GM20431 (cell line): ENCODE measurements around the gene ZFX.
"Not testable (repeated sequence)": the region's sequence is repeated elsewhere in the genome, so short reads cannot be mapped to it uniquely, and the experiment has no call there.

Experiments used
- in situ Hi-C: fragments of 300-500 bp; cut with MseI, MboI; formaldehyde crosslinking; loops from one replicate; pipeline ENCODE4 v1.15.0; 2020; ENCODE audit warnings: low sequenced_read_pairs; ENCODE audit not compliant: unreplicated experiment

ZFX gene

GRCh38 chrX:24150898-24151297, 1.4 kb downstream of the ZFX start:
- in situ Hi-C loops, result no loop called here

DNA sequence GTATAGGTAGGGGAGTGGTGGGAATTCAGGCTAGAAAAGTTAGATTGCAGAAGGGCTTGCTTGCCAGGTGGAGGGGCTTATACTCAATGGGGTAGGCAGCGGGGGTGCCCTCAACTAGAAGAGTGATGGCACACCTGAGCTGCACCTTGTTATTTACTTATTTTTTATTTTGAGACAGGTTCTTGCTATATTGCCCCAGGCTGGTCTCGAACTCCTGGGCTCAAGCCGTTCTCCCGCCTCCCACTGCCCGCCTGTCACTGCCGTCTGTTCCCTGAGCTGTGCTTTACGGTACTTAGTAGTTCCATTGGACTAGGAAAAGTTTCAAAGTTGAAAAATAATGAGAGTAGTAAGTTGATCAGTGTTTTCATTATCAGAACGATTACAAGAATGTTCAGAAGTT, 2.0 kb downstream of the ZFX start:
- in situ Hi-C loops, result no loop called here

- in situ Hi-C loops, result no loop called here
These were observed 3.8 kb downstream of the ZFX start for GRCh38 chrX:24153178-24153795.

- in situ Hi-C loops, result no loop called here
These were observed 4.3 kb downstream of the ZFX start for GRCh38 chrX:24153796-24154189.

- in situ Hi-C loops, result no loop called here
These were observed 5.0 kb downstream of the ZFX start for GRCh38 chrX:24154490-24155034.

DNA sequence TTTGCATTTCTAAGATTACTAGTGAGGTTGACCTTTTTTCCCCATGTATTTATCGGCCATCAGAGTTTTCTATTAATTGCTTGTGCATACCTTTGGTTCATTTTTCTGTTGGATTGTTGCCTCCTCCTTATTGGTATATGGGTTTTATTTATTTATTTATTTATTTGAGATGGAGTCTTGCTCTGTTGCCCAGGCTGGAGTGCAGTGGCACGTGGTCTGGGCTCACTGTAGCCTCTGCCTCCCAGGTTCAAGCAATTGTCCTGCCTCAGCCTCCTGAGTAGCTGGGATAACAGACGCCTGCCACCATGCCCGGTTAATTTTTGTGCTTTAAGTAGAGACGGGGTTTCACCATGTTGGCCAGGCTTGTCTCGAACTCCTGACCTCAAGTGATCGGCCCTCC, 6.2 kb downstream of the ZFX start:
- in situ Hi-C loops, result not testable (repeated sequence)

DNA sequence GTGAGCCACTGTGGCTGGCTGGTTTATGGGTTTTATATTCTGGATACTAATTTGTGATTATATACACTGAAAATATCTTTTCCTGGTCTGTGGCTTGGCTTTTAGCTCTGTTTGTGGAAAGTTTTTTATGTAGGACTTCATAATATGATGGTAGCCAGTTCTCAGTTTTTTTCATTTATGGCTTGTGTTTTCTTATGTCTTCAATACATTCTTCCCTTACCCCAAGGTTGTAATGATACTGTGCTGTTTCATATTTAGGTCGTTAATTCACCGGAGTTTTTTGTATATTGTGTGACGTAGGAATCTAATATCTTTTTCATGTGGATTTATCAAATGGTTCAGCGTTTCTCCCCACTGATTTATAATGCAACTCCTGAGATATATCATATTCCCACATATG, 6.6 kb downstream of the ZFX start:
- in situ Hi-C loops, result no loop called here

DNA sequence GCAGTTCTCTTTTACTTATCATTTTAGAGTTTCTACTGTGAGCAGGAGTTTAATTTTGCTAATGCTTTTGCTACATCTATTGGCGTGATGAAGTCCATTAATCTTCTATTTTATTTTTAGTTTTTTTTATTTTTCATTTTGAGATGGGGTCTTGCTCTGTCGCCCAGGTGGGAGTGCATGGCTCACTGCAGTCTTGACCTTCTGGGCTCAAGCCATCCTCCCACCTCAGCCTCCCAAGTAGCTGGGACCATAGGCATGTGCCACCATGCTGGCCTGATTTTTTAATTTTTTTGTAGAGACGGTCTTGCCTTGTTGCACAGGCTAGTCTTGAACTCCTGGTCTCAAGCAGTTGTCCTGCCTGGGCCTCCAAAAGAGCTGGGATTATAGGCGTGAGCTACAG, 9.4 kb downstream of the ZFX start:
- in situ Hi-C loops, result no loop called here

DNA sequence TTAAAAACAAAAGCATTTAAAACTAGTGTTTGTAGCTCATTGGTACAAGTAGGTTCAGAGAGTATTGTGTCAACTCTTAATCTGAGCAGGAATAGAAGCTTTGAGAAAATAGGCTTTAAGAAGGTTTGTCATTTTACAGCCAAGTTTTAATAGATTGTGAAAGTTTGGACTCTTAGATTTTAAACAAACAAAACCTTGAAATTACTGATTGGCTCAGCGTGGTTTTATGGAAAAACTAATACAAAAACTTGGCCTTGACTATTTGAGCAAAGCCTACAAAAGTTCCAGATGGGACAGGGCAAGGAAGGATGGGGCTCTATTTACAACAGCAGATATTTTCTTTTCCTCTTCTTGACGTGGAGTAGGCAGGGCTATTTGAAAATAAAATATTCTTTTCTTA, 16.5 kb downstream of the ZFX start:
- in situ Hi-C loops, result no loop called here

DNA sequence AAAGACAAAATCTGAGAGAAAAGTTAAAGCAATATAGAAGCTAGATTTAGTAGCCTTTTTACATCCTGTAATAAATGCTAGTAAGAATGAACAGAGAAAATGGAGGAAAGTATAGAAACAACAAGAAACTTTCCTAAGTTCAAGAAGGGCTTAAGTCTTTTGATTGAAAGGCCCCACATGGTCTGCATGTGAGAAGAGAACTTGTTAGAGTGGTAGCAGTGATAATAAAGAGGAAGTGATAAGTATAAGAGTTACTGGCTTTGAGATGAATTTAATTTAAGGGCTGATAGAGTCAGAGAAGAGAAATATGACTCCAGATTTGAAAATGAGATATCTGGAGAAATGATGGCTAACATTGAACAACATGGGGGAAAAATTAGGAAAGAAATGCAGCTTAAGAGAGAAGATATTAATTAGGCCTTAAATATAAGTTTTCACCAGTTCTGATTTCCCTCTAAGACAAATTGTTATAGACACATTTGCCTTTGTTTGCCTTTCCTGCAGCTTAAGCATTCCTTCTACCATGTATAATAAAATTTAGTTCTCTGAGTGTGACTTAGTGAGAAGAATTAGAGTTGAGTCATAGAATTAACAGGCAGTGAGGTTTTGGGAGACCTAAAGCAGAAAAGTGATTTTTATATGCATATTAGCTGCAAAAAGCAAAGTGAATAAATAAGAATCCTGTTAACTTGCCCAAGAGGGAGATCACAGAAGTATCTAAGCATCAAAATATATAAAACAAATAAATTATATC, 18.4 kb downstream of the ZFX start:
- in situ Hi-C loops, result no loop called here

DNA sequence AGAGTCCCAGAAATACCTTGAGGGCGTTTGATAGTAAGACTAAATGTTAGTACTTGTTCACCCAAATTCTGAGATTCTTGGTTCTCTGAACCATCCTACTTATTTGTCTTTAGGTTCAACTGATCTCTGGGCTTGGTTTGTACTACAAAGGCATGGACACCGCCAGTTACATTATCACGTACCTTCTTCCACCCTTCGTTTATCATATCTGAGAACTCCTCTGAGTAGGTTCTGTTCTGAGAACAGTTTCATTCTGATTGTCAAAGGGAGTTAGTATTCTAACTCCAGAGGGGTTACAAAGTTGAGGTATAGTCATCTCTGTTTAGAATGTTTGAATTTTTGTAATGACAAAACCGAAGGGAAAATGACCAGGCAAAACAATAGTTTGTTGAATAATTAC, 19.3 kb downstream of the ZFX start:
- in situ Hi-C loops, result no loop called here

DNA sequence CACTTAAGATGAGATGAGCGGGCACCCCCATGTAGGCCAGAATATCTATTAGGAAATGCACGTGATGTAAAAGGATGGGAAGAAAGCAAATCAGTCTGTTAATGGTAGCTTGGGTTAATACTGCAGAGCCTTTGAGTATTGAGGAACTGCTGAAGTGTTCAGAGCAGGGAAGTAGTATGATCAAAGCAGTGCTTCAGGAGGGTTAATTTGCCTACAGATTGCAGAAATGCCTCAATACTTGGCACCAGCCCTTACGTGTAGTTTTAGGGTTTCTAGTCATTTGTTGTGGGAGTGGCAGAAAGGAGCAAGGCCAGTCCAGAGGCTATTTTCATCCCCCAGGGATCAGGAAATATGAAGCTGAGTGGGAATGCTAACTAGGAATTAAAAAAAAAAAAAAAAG, 19.7 kb downstream of the ZFX start:
- in situ Hi-C loops, result no loop called here

GRCh38 chrX:24173115-24173847, 23.8 kb downstream of the ZFX start:
- in situ Hi-C loops, result no loop called here

DNA sequence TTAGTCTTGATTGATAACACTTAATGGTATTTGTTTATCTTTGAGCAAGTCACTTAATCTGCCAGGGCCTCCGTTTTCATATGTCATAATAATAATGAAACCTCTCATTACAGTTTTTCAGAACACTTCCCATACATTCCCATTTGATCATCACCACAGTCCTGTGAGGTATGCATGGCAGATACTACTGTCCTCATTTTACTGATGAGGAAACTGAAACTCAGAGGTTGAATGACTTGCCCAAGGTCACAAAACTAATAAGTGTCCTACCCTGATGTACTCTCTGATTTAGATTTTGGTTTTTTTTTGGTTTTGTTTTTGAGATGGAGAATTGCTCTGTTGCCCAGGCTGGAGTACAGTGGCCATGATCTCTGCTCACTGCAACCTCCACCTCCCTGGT, 25.7 kb downstream of the ZFX start:
- in situ Hi-C loops, result no loop called here

- in situ Hi-C loops, result no loop called here
These were observed 28.9 kb downstream of the ZFX start for GRCh38 chrX:24178441-24178840.

GRCh38 chrX:24184018-24184417, 34.5 kb downstream of the ZFX start:
- in situ Hi-C loops, result no loop called here

- in situ Hi-C loops, result no loop called here
These were observed 37.0 kb downstream of the ZFX start for GRCh38 chrX:24186483-24186882.

- in situ Hi-C loops, result no loop called here
These were observed 37.5 kb downstream of the ZFX start for GRCh38 chrX:24186986-24187385.

DNA sequence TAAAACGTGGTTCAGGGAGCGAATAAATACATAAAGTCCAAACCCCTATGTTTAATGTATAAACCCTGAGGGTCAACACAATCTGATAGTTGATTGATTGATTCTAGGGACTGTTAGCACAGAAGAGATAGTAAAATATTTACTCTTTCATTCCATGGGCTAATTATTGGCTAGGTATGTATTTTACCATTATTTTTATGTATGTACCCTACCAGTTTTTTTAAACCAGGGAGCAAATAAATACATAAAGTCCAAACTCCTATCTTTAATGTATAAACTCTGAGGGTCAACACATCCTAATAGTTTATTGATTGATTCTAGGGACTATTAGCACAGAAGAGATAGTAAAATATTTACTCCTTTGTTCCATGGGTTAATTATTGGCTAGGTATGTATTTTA, 40.0 kb downstream of the ZFX start:
- in situ Hi-C loops, result no loop called here

- in situ Hi-C loops, result no loop called here
These were observed 41.1 kb downstream of the ZFX start for GRCh38 chrX:24190500-24191156.

DNA sequence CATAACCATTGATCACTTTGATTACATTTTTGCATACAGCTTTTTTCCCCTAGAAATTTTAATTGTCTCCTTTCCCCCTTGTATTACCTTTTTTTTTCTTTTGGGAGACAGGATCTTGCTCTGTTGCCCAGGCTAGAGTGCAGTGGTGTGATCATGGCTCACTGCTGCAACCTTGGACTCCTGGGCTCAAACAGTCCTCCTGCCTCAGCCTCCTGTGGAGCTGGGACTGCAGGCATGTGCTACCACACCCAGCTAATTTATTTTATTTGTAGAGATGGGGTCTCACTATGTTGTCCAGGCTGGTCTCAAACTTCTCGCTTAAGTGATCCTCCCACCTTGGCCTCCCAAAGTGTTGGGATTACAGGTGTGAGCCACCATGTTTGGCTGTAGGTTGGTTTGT, 47.0 kb downstream of the ZFX start:
- in situ Hi-C loops, result no loop called here
